Mucosa of descending colon (tissue), 3 donors: Measurements from ENCODE around the gene ZNF491. TPM values are rescaled to one million over a fixed set of nuclear protein-coding genes. Genes with fewer than 3 reads are reported as not detected.

Experiments used
- ATAC-seq: fragments of 200-7000 bp; cut with Tn5 transposase; one replicate; pipeline ENCODE4 v1.9.1; 2020; ENCODE audit warnings: mild to moderate bottlenecking, moderate library complexity
- DNase-seq, 3 donors: peaks; one replicate each; pipeline ENCODE4 v3.0.0-alpha.2; 2020
- H3K36me3 ChIP-seq: fragments of 200-600 bp; one replicate; pipeline ENCODE4 v1.8.0; 2021; ENCODE audit warnings: low read depth, mild to moderate bottlenecking
- H3K4me1 ChIP-seq: fragments of 200-600 bp; one replicate; pipeline ENCODE4 v1.8.0; 2021; ENCODE audit warnings: low read depth, mild to moderate bottlenecking
- H3K4me3 ChIP-seq: fragments of 200-600 bp; one replicate; pipeline ENCODE4 v1.8.0; 2021; ENCODE audit warnings: mild to moderate bottlenecking
- H3K9me3 ChIP-seq: fragments of 200-600 bp; one replicate; pipeline ENCODE4 v1.8.0; 2021; ENCODE audit warnings: mild to moderate bottlenecking
- intact Hi-C, 2 donors: fragments of 100-400 bp; cut with DNase I in 1 of 2; cut with micrococcal nuclease in 1 of 2; formaldehyde crosslinking; loops; one replicate each; pipeline versions ENCODE4 v1.11.0 to v1.11.1; 2022; cut with DNase I, micrococcal nuclease
- long read RNA-seq, 2 donors: library from polyadenylated mRNA; unstranded; transcript quantifications; one replicate each; pipeline ENCODE4 v2.0.0, GENCODE V29; 2019 to 2021
- total RNA-seq, 3 donors: library from RNA; stranded (reverse); fragmentation: NEBNext Ultra II Directional in 2 of 3; extraction: Animal tissue kit (Norgen Biotek cat#: 25700) in 2 of 3; gene quantifications; one replicate each; pipeline versions ENCODE4 v1.2.1 to v1.2.4, GENCODE V29; 2021 to 2023
- TF ChIP-seq, protein P1 (sequence below): fragments of 200-600 bp; IDR thresholded peaks from one replicate; pipeline ENCODE4 v1.8.0; 2022; ENCODE audit warnings: antibody characterized with exemption, mild to moderate bottlenecking
- donor health status: DM: no; HTN: no; CAD: no; lungs with moderate emphysema.
- donor health status: DM: no; HTN: no; CAD: no.
- donor health status: DM: no; HTN: yes; CAD: no.

Gene ZNF491
- 1 to 10 TPM; 1.9 to 4.3 (median 2.8) TPM for total RNA-seq
- long read RNA-seq, donor 1, partial matches to known transcripts: 0 of 2 reads
- long read RNA-seq, donor 1, other reads (novel, unspliced or antisense): 0 of 2 reads
- long read RNA-seq, donor 2: 0 reads

DNA sequence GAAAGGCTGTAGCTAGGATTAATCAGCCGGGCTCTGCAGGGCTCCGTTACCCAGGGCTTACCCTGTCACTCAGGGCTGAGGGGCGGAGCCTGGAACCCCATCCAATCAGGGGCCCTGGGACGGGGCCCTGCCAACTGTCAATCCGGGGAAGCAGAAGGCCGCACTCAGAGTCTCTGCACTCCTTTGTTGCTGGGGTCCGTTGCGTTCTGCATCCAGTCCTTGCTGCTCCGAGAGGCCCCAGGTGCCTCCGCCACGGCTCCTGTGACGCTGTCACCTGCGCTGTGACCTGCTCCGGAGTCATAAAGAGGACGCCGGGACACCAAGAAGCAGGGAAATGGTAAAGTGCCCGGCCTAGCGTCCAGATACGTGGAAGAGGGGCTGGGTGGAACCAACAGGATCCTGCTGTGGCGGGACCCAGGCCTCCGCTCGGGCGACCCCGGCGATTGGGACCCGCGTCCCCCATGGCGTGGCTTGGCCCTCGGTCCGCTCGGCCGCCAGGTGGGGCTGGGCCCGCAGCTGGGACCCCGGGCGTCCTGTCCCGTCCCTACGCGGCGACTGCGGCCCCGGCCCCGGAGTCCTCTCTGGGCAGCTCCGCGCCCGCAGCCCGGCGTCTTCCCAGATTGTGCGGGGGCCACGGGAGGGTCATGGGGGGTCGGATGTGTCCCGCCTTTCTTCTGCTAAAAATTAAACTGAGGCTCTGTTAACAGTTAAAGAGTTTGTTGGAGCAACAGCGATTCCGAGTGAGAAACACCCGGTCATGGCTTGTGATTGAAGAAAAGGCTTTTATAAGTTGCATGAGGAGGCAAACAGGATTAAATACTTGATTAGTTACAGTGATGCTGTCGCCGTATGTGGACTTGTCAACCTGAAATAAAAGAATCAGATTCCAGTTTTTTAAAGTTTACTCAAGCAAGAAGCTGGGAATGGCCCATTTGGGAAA lies at the start of gene ZNF491:
ZNF491 (plus strand) TSS at position 133 of the 940 bp plus-strand sequence. CDS start 7,431 bp downstream, outside the sequence.
- H3K36me3 ChIP-seq: no peaks in the 10 kb centered on the region
- peak within 1 kb of the TSS; percentile 29 for H3K4me3 ChIP-seq
- DNase-seq (peak; percentile 93 to 96 (median 95)), ATAC-seq (peak; percentile 97)
- TF ChIP-seq, protein P1, sequence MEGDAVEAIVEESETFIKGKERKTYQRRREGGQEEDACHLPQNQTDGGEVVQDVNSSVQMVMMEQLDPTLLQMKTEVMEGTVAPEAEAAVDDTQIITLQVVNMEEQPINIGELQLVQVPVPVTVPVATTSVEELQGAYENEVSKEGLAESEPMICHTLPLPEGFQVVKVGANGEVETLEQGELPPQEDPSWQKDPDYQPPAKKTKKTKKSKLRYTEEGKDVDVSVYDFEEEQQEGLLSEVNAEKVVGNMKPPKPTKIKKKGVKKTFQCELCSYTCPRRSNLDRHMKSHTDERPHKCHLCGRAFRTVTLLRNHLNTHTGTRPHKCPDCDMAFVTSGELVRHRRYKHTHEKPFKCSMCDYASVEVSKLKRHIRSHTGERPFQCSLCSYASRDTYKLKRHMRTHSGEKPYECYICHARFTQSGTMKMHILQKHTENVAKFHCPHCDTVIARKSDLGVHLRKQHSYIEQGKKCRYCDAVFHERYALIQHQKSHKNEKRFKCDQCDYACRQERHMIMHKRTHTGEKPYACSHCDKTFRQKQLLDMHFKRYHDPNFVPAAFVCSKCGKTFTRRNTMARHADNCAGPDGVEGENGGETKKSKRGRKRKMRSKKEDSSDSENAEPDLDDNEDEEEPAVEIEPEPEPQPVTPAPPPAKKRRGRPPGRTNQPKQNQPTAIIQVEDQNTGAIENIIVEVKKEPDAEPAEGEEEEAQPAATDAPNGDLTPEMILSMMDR: no peak
- peaks cover 11% of the 10 kb centered on the region for H3K4me1 ChIP-seq
- no peaks in the 10 kb centered on the region for H3K9me3 ChIP-seq
- intact Hi-C loops: no loop called here

DNA sequence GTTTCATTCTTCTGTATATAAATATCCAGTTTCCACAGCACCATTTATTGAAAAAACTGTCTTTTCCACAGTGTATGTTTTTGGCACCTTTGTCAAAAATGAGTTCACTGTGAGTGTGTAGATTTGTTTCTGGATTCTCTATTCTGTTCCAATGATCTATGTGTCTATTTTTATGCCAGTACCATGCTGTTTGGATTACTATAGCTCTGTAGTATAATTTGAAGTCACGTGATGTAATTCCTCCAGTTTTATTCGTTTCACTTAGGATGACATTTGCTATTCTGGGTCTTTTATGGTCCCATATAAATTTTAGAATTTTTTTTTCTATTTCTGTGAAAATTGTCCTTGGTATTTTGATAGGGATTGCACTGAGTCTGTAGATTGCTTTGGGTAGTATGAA lies 48.6 kb upstream of the ZNF491 start:
- DNase-seq: no peak
- Histone ChIP-seq H3K4me1 (no peaks in the 10 kb centered on the region), H3K4me3 (no peak overlapping the region), H3K36me3 (no peaks in the 10 kb centered on the region), H3K9me3 (peaks cover 22% of the 10 kb centered on the region)
- TF ChIP-seq, protein P1: no peak
- ATAC-seq: no peak
- intact Hi-C loops: no loop called here

DNA sequence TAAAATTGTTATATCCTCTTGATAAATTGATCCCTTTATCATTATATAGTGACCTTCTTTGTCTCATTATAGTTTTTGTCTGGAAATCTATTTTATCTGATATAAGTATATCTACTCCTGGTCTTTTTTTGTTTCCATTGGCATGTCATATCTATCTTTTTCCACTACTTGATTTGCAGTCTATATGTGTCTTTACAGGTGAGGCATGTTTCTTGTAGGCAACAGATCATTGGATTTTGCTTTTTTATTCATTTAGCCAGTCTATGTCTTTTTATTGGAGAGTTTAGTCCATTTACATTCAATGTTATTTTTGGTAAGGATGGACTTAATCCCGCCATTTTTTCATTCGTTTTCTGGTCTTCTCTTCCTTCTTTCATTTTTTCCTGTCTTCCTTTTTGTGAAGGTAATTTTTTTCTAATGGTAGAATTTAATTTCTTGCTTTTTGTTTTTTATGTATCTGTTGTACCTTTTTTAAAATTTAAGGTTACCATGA lies 46.0 kb upstream of the ZNF491 start:
- H3K4me3 ChIP-seq: no peak overlapping the region
- TF ChIP-seq, protein P1: no peak
- no peak for DNase-seq

DNA sequence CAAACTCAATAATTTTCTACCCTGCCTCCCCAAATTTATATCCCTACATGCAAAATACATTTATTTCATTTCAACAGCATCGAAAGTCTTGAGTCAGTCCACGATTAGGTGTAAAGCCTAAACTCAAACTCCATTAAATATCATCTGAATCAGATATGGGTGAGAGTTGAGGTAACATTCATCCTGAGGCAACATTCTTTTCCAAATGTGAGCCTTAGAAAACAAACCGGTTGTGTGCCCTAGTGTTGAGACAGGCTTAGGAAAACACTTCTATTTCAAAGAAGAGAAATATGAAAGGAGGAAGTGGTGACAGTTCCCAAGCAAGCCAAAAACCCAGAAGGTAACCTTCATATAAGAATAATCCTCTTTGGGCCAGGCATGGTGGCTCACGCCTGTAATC lies 43.7 kb upstream of the ZNF491 start:
- Histone ChIP-seq H3K4me3 (no peak overlapping the region), H3K36me3 (no peaks in the 10 kb centered on the region), H3K4me1 (no peaks in the 10 kb centered on the region), H3K9me3 (peaks cover 15% of the 10 kb centered on the region)
- intact Hi-C loops: no loop called here
- no peak for ATAC-seq
- TF ChIP-seq, protein P1: no peak
- DNase-seq: no peak

More for the DNA sequence above, 46.0 kb upstream of the ZNF491 start:
- Histone ChIP-seq H3K9me3 (peaks cover 22% of the 10 kb centered on the region), H3K36me3 (no peaks in the 10 kb centered on the region), H3K4me1 (no peaks in the 10 kb centered on the region)
- ATAC-seq: no peak
- intact Hi-C loops: no loop called here

DNA sequence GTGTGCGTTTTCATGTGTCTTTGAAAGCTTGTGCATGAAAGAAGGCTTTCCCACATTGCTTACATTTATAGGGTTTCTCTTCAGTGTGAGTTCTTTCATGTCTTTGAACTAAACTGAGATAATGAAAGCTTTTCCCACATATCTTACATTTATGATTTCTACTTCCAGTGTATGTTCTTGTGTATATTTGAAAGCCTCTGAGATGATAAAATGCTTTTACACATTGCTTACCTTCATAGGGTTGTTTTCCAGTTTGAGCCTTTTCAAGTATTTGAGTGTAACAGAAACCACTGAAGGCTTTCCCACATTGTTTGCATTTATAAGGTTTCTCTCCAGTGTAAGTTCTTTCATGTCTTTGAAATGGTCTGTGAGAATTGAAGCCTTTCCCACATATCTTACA lies 41.4 kb upstream of the ZNF491 start:
- TF ChIP-seq, protein P1: no peak
- H3K4me1 ChIP-seq: no peaks in the 10 kb centered on the region
- no peak for DNase-seq
- no peaks in the 10 kb centered on the region for H3K36me3 ChIP-seq
- intact Hi-C loops: no loop called here
- ATAC-seq: no peak
- H3K4me3 ChIP-seq: no peak overlapping the region
- H3K9me3 ChIP-seq: peaks cover 12% of the 10 kb centered on the region
